GM18951 (cell line): ENCODE results near the gene FERMT2.

Experiments used
- POLR2A ChIP-seq: IDR thresholded peaks from 4 replicates; pipeline ENCODE4 v1.6.1; 2011; ENCODE audit warnings: mild to moderate bottlenecking; ENCODE audit not compliant: insufficient read length, insufficient read depth; ENCODE audit errors: extremely low read depth
- in situ Hi-C: fragments of 300-500 bp; cut with MboI; formaldehyde crosslinking; loops from one replicate; pipeline ENCODE4 v1.12.0; 2022; ENCODE audit warnings: low sequenced_read_pairs, mixed read lengths, inconsistent platforms; ENCODE audit not compliant: unreplicated experiment

Gene FERMT2

DNA sequence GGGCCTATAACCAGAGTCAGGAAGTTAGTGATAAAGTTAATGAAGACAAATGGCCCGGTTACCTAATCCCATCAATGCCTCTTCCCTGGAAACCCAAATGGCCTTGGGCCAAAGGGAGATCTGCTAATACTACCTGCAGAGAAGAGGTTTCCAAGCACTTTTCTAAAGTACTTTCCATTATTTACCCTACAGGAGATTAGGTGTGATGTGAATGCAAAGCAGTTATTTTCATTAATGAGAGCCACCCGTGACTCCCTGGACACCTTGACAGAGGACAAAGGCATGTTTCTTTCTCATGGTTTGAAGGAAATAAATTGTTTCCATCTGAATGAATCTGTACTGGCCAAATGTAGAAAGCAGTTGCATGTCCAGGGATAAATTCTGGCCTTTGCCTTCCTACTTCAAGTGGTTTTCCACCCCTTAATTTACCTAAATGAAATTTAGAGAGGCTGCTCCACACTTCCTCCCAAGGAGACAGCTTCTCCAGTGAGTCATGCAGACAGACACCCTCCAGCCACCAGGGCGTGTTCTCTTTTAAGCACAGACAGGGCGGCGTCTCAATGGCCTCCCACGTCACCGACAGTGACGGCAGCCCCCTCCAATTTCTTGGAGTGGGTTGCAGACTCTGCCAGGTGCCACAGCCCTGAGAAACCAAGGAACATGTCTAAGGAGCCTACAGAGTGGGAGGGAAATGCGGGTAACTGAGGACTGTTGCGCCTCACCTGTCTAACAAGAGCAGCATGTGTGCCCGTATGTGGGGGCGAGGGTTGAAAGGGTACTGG lies 115.5 kb downstream of the FERMT2 start:
- in situ Hi-C loops, result loop anchor here (25.0 kb wide), 1 partner anchor 477 kb away; no protein-coding TSS in a partner anchor
- no peak for TF ChIP-seq POLR2A

DNA sequence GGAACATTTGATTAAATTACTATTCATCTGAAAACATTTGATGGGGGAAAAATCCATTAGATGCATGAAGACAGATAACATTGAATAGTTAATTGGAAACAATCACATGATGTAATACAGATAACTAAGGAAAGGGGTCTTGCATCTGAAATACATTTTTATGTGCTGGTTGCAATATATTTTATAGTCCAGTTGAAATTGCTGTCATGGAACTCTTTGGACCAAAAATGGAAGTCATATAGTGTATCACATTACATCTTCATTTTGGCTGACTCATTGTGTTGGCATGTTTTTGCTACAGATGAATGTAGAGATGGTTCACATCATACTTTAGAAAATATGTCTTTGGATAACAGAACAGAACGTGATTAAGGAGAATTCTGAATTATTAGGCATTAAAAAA lies 116.4 kb downstream of the FERMT2 start:
- in situ Hi-C loops, result loop anchor here (25.0 kb wide), 1 partner anchor 478 kb away; no protein-coding TSS in a partner anchor

GRCh38 chr14:52833891-52834290 lies 117.0 kb downstream of the FERMT2 start:
- in situ Hi-C loops, result loop anchor here (25.0 kb wide), 1 partner anchor 478 kb away; no protein-coding TSS in a partner anchor

More for the DNA sequence above, 116.4 kb downstream of the FERMT2 start:
- TF ChIP-seq POLR2A, result no peak

GRCh38 chr14:52829527-52830185 lies 121.2 kb downstream of the FERMT2 start:
- in situ Hi-C loops, result loop anchor here (10.0 to 25.0 kb wide), 2 partner anchors 125 to 483 kb away; partner anchors contain the start of gene FERMT2

More at GRCh38 chr14:52833891-52834290, 117.0 kb downstream of the FERMT2 start:
- no peak for TF ChIP-seq POLR2A

GRCh38 chr14:52827426-52827825 lies 123.4 kb downstream of the FERMT2 start:
- in situ Hi-C loops, result loop anchor here (10.0 to 25.0 kb wide), 2 partner anchors 127 to 485 kb away; partner anchors contain the start of gene FERMT2
- TF ChIP-seq POLR2A, result no peak

More at GRCh38 chr14:52829527-52830185, 121.2 kb downstream of the FERMT2 start:
- TF ChIP-seq POLR2A, result no peak

GRCh38 chr14:52825085-52825484 lies 125.8 kb downstream of the FERMT2 start:
- no peak for TF ChIP-seq POLR2A
- in situ Hi-C loops, result loop anchor here (10.0 to 25.0 kb wide), 2 partner anchors 130 to 487 kb away; partner anchors contain the start of gene FERMT2

DNA sequence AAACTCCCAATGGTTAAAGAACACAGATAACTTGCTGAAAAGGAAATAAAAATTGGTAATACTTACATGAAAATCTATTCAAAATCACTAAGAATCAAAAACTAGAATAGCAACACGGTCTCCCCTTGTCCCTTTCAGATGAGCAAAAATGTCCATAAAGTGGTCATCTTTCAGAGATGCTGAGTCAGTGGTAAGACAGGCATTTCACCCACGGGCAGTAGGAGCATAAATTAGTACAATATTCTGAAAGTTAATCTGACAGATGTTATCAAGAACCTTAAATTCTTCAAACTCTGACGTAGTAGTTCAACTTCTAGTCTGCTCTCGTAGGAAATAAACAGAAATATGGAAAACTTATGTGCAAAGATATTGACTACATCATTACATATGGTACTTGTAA lies 126.4 kb downstream of the FERMT2 start:
- in situ Hi-C loops, result loop anchor here (10.0 kb wide), 1 partner anchor 130 kb away; the partner anchor contains the start of gene FERMT2
- TF ChIP-seq POLR2A, result no peak

DNA sequence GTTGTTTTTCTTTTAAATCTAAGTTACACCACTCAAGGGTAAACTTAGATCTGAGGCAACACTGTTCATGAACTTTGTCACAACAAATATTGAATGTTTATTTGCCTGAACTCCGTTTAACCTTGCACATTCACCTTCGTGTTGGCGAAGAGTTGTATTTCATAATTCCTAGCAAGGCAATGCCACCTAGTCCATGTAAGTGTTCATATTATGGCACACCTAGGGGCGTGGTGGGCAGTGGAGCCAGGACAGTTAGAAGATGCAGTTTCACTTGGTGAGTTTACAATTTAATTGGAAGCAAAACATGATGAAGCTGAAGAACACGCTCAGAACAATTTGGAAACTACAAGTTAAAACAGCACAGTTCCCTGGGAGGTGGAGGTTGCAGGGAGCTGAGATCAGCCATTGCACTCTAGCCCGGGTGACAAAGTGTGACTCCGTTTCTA lies 129.0 kb downstream of the FERMT2 start:
- in situ Hi-C loops, result loop anchor here (10.0 kb wide), 1 partner anchor 133 kb away; the partner anchor contains the start of gene FERMT2
- no peak for TF ChIP-seq POLR2A

- in situ Hi-C loops, result no loop called here
- TF ChIP-seq POLR2A, result no peak
These were observed 142.7 kb downstream of the FERMT2 start for GRCh38 chr14:52808101-52808500.
